ENCODE measurements around the gene MITF. TPM values are rescaled to one million over a fixed set of nuclear protein-coding genes. Genes with fewer than 3 reads are reported as not detected.

The MITF gene
- total RNA-seq, 1 donor from 2014 or later: 5.7 TPM

DNA sequence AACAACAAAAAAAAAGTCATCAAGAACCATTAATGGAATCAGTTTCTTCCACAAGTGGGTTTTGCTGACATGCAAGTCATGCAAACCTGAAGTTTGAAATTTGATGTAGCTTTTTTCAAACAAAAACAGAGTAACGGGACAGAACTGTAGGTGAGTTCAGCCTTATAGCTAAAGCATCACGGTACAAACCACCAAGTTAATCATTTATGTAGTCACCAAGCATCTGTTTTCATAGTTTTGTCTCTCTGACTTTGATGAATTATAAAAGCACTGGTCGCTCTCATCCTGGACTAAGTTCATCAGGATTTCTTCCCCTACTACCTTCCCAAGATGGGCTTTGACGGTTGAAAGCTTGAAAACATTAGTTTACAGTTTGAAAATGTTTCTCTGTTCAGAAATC, 143.3 kb downstream of the MITF start:
- Mint-ChIP-seq H3K9me3 (ENCODE audit: low read depth) (no peaks in the 10 kb centered on the region), H3K36me3 (ENCODE audit: low read depth) (no peaks in the 10 kb centered on the region), H3K27ac (ENCODE audit: unreplicated experiment) (no peak overlapping the region), H3K4me3 (ENCODE audit: unreplicated experiment) (no peak overlapping the region), H3K27me3 (ENCODE audit: low read depth) (no peaks in the 10 kb centered on the region), H3K4me1 (ENCODE audit: low read depth) (no peaks in the 10 kb centered on the region)
- TF ChIP-seq, protein P1, sequence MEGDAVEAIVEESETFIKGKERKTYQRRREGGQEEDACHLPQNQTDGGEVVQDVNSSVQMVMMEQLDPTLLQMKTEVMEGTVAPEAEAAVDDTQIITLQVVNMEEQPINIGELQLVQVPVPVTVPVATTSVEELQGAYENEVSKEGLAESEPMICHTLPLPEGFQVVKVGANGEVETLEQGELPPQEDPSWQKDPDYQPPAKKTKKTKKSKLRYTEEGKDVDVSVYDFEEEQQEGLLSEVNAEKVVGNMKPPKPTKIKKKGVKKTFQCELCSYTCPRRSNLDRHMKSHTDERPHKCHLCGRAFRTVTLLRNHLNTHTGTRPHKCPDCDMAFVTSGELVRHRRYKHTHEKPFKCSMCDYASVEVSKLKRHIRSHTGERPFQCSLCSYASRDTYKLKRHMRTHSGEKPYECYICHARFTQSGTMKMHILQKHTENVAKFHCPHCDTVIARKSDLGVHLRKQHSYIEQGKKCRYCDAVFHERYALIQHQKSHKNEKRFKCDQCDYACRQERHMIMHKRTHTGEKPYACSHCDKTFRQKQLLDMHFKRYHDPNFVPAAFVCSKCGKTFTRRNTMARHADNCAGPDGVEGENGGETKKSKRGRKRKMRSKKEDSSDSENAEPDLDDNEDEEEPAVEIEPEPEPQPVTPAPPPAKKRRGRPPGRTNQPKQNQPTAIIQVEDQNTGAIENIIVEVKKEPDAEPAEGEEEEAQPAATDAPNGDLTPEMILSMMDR (IDR thresholded peaks at IDR 0.05): no peak
- no peak for DNase-seq (ENCODE audit: low spot score)

GRCh38 chr3:69888040-69888942, 149.0 kb downstream of the MITF start:
- Mint-ChIP-seq H3K4me3 (ENCODE audit: unreplicated experiment) (no peak overlapping the region), H3K27me3 (ENCODE audit: low read depth) (no peaks in the 10 kb centered on the region), H3K4me1 (ENCODE audit: low read depth) (peaks cover 25% of the 10 kb centered on the region), H3K9me3 (ENCODE audit: low read depth) (no peaks in the 10 kb centered on the region), H3K27ac (ENCODE audit: unreplicated experiment) (no peak overlapping the region), H3K36me3 (ENCODE audit: low read depth) (no peaks in the 10 kb centered on the region)
- TF ChIP-seq, protein P1 (IDR thresholded peaks at IDR 0.05): no peak
- DNase-seq (ENCODE audit: low spot score): no peak

- peaks cover 25% of the 10 kb centered on the region for H3K4me1 Mint-ChIP-seq (ENCODE audit: low read depth)
- H3K4me3 Mint-ChIP-seq (ENCODE audit: unreplicated experiment): no peak overlapping the region
- TF ChIP-seq, protein P1 (IDR thresholded peaks at IDR 0.05): no peak
- H3K36me3 Mint-ChIP-seq (ENCODE audit: low read depth): no peaks in the 10 kb centered on the region
- no peaks in the 10 kb centered on the region for H3K9me3 Mint-ChIP-seq (ENCODE audit: low read depth)
- no peaks in the 10 kb centered on the region for H3K27me3 Mint-ChIP-seq (ENCODE audit: low read depth)
- no peak overlapping the region for H3K27ac Mint-ChIP-seq (ENCODE audit: unreplicated experiment)
- DNase-seq (ENCODE audit: low spot score): no peak
These were observed 149.7 kb downstream of the MITF start for GRCh38 chr3:69888943-69889315.

- H3K4me3 Mint-ChIP-seq (ENCODE audit: unreplicated experiment): no peak overlapping the region
- TF ChIP-seq, protein P1 (IDR thresholded peaks at IDR 0.05): no peak
- H3K9me3 Mint-ChIP-seq (ENCODE audit: low read depth): no peaks in the 10 kb centered on the region
- H3K27me3 Mint-ChIP-seq (ENCODE audit: low read depth): no peaks in the 10 kb centered on the region
- peaks cover 25% of the 10 kb centered on the region for H3K4me1 Mint-ChIP-seq (ENCODE audit: low read depth)
- no peaks in the 10 kb centered on the region for H3K36me3 Mint-ChIP-seq (ENCODE audit: low read depth)
- DNase-seq (ENCODE audit: low spot score): no peak
- H3K27ac Mint-ChIP-seq (ENCODE audit: unreplicated experiment): no peak overlapping the region
These were observed 150.8 kb downstream of the MITF start for GRCh38 chr3:69890084-69890483.

DNA sequence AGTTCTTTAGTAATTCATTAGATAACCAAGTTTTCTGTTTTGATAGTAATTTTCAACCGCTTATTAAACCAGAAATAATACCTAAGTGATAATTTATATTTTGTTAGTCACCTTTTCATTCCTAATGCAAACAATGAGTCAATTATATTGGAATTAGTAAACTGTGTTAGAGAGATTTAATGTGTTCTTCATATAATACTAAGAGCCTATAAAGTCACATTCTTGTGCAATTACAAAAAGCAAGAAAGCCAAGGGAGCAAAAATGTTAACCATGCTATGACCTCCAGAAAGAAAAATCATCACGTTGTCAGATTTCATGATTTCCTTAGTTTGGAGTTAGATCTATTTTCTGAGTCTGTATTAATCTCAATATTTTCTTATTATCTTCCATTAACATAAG, 151.4 kb downstream of the MITF start:
- TF ChIP-seq, protein P1 (IDR thresholded peaks at IDR 0.05): no peak
- Mint-ChIP-seq H3K9me3 (ENCODE audit: low read depth) (no peaks in the 10 kb centered on the region), H3K36me3 (ENCODE audit: low read depth) (no peaks in the 10 kb centered on the region), H3K4me3 (ENCODE audit: unreplicated experiment) (no peak overlapping the region), H3K27ac (ENCODE audit: unreplicated experiment) (no peak overlapping the region), H3K4me1 (ENCODE audit: low read depth) (peaks cover 25% of the 10 kb centered on the region), H3K27me3 (ENCODE audit: low read depth) (no peaks in the 10 kb centered on the region)
- no peak for DNase-seq (ENCODE audit: low spot score)
